ENCODE results near the gene PRRT4. TPM values are rescaled to one million over a fixed set of nuclear protein-coding genes. Genes with fewer than 3 reads are reported as not detected.

The PRRT4 gene
- total RNA-seq, 1 experiment from 2014 or later, result 0.26 TPM

DNA sequence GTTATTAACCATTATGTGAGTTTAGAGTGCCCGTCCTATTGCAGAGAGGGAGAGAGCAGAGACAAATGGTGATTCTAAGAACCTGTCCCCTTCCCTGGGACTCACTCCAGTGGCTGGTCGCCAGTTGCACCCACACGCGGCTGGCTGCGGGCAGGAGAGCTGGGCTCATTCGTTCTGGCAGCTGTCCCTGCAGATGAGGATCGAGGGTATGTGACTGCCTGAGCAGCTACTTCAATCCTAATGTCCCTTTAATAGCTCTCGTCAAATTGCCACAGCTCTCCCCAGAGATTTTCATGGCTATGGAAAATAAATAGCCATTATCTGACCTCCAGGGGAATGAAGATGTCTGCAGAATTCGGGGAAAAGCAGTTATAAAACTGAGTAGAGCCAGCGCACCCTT lies 59.4 kb downstream of the PRRT4 start:
- no peak overlapping the region for H3K27ac ChIP-seq
- intact Hi-C loops (cut with micrococcal nuclease; ENCODE audit: unreplicated experiment), result no loop called here
- no peaks in the 10 kb centered on the region for H3K9me3 ChIP-seq (ENCODE audit: insufficient read depth, low read depth)
- H3K27me3 ChIP-seq (ENCODE audit: insufficient read depth, low read depth), result no peaks in the 10 kb centered on the region
- TF ChIP-seq, protein P1, sequence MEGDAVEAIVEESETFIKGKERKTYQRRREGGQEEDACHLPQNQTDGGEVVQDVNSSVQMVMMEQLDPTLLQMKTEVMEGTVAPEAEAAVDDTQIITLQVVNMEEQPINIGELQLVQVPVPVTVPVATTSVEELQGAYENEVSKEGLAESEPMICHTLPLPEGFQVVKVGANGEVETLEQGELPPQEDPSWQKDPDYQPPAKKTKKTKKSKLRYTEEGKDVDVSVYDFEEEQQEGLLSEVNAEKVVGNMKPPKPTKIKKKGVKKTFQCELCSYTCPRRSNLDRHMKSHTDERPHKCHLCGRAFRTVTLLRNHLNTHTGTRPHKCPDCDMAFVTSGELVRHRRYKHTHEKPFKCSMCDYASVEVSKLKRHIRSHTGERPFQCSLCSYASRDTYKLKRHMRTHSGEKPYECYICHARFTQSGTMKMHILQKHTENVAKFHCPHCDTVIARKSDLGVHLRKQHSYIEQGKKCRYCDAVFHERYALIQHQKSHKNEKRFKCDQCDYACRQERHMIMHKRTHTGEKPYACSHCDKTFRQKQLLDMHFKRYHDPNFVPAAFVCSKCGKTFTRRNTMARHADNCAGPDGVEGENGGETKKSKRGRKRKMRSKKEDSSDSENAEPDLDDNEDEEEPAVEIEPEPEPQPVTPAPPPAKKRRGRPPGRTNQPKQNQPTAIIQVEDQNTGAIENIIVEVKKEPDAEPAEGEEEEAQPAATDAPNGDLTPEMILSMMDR (conservative IDR thresholded peaks at IDR 0.05), result no peak
- POLR2A ChIA-PET (ENCODE audit: unreplicated experiment), result no interaction called here
- H3K79me2 ChIP-seq (ENCODE audit: low read depth), result no peaks in the 10 kb centered on the region
- no peak overlapping the region for H3K4me2 ChIP-seq
- no peak overlapping the region for H2AFZ ChIP-seq
- no peaks in the 10 kb centered on the region for H3F3A ChIP-seq (ENCODE audit: insufficient read depth, low read depth)
- CTCF ChIA-PET, result no interaction called here
- H3K4me1 ChIP-seq (replicated peaks; ENCODE audit: insufficient read depth), result no peaks in the 10 kb centered on the region
- H3K4me3 ChIP-seq, result no peak overlapping the region
- no peak for DNase-seq
- no peaks in the 10 kb centered on the region for H4K20me1 ChIP-seq (ENCODE audit: insufficient read depth)
- 0 out of 2 replicates have a peak, but pooled peaks cover 8% of the 10 kb centered on the region for H3K36me3 ChIP-seq (ENCODE audit: low read depth)
- no peaks in the 10 kb centered on the region for H3K9me2 ChIP-seq (ENCODE audit: insufficient read depth)
- no TSS peak for BruUV-seq (replicated peaks)

Other genes with a start within 250 kb of the PRRT4 start
- not detected in 2 replicates for gene LEP, start 120.4 kb downstream of the PRRT4 start, total RNA-seq (2021)
- gene RBM28, start 17.8 kb downstream of the PRRT4 start, total RNA-seq (2021), result 59.6 and 61.1 TPM in 2 replicates
- 119 and 123 TPM in 2 replicates for gene IMPDH1, start 48.3 kb upstream of the PRRT4 start, total RNA-seq (2021)
- 22.8 and 30.3 TPM in 2 replicates for gene HILPDA, start 94.2 kb upstream of the PRRT4 start, total RNA-seq (2021)
- gene METTL2B, start 115.1 kb upstream of the PRRT4 start, total RNA-seq (2021), result 39.2 and 41.9 TPM in 2 replicates

All from PC-9 (cell line).